Mucosa of rectum (tissue), 2 donors: ENCODE measurements around the gene FNDC11.

Experiments used
- H3K27ac ChIP-seq, 2 donors: one replicate each; pipeline ENCODE4 v1.7.0; 2013; ENCODE audit warnings: inconsistent platforms in 2 of 2, low read depth in 2 of 2, low read length in 2 of 2
- H3K27me3 ChIP-seq, 2 donors: one replicate each; pipeline ENCODE4 v1.7.0; 2013; ENCODE audit warnings: low read length in 2 of 2; ENCODE audit not compliant: control insufficient read depth in 2 of 2, insufficient read depth in 2 of 2
- H3K36me3 ChIP-seq, 2 donors: one replicate each; pipeline ENCODE4 v1.7.0; 2013; ENCODE audit warnings: low read length in 2 of 2; ENCODE audit not compliant: control insufficient read depth in 2 of 2, insufficient read depth in 2 of 2
- H3K4me1 ChIP-seq, 2 donors: one replicate each; pipeline ENCODE4 v1.7.0; 2013; ENCODE audit warnings: low read length in 2 of 2, mild to moderate bottlenecking in 1 of 2; ENCODE audit not compliant: control insufficient read depth in 2 of 2, insufficient read depth in 2 of 2
- H3K4me3 ChIP-seq, 2 donors: one replicate each; pipeline ENCODE4 v1.7.0; 2013; ENCODE audit warnings: low read length in 2 of 2
- H3K9ac ChIP-seq, 2 donors: one replicate each; pipeline ENCODE4 v1.7.0; 2013; ENCODE audit warnings: low read length in 2 of 2, low read depth in 1 of 2, mild to moderate bottlenecking in 1 of 2
- H3K9me3 ChIP-seq, 2 donors: one replicate each; pipeline ENCODE4 v1.7.0; 2013; ENCODE audit warnings: low read length in 2 of 2; ENCODE audit not compliant: control insufficient read depth in 2 of 2
- donor health status: healthy.
- donor health status: Normal muscosa, but diverticular disease.

Gene FNDC11

DNA sequence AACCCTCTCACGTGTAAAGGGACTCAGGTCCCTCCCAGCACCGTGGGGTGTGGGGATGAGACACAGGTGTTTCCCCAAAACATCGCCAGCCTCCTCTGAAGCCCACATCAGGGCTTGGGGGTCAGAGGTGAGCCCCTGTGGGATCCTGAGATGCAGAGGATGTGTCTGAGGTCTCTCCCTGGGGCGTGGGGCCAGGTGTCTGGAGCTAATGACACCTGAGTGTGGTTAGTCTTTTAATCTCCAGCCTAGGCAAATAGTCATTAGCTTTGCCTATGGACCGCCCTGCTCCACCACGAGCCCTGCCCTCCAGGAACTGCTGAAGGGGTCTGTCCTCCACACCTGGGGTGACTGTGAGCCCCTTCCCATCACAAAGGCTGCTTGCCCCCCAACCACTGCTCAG lies 8.1 kb upstream of the FNDC11 start:
- Histone ChIP-seq H3K27me3 (peaks cover 8 to 18% of the 10 kb centered on the region in 2 donors), H3K9ac (no peak overlapping the region), H3K9me3 (no peaks in the 10 kb centered on the region), H3K36me3 (no peaks in the 10 kb centered on the region), H3K27ac (peak overlapping the region; percentile 69 to 71), H3K4me3 (no peak overlapping the region), H3K4me1 (peaks cover 18 to 28% of the 10 kb centered on the region in 2 donors)

DNA sequence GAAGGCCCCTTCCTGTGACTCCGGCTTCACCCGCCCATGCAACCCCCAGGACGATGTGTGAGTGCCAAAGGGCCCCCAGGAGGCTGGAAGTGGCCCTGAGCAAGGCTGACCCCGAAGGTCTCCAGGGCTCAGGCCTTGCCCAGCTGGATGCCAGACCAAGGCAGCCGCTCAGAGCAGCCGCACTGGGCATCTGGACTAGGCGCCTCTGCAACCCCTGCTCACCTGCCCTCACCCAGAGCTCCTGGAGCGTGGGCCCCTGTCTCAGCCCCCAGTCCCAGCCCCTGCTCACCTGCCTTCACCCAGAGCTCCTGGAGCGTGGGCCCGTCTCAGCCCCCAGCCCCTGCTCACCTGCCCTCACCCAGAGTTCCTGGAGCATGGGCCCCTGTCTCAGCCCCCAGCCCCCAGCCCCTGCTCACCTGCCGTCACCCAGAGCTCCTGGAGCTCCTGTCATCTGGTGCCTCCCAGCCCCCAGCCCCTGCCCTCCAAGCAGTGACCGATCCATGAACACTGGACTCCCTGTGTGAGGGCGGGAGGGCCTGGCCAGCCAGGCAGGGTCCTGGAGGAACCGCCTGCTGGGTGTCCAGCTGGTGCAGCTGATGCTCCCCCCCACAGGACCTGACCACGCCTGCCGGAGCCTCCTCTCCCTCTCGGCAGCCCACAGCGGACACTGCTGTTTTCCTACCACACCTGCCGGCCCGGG lies 7.6 kb upstream of the FNDC11 start:
- Histone ChIP-seq H3K27me3 (peaks cover 12 to 18% of the 10 kb centered on the region in 2 donors), H3K9me3 (no peaks in the 10 kb centered on the region), H3K27ac (peak overlapping the region; percentile 69 to 71), H3K36me3 (no peaks in the 10 kb centered on the region), H3K4me3 (no peak overlapping the region), H3K4me1 (peaks cover 18 to 28% of the 10 kb centered on the region in 2 donors), H3K9ac (no peak overlapping the region)

DNA sequence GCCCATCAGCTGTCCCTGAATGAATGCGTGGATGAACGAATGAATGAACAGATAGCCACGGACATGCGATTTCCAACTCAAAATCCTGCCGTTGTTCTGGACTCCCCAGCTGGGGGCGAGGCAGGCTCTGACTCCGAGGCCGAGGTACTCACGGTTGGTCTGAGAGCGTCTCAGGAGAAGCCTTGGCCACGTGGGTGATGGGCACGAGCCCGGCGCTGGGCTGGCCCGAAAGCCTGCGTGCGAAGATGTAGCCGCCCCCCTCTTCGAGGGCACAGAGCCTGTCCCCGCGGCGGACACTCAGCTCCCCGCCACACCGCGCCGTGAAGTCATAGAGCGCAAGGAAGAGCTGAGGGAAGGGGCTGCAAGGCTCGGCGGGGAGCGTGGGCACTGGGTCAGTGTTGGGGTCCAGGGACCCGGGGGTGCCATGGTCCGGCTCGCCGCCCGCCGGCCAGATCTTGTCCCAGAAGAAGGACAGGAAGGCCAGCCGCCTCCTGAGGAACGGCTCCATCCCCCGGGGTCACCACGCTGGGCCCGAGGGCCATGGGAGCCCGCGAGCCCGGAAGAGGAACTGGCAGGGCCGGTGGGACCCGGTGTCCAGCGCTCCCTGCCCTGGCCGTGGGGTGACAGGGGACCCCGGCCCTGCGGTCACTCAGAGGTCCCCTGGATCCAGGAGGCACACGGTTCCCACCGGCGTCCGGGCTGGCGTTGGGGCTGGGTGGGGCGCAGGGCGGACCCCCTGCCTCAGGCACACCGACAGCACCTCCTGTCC lies 6.8 kb upstream of the FNDC11 start:
- Histone ChIP-seq H3K4me1 (peaks cover 18 to 25% of the 10 kb centered on the region in 2 donors), H3K9me3 (no peaks in the 10 kb centered on the region), H3K27ac (no peak overlapping the region), H3K9ac (no peak overlapping the region), H3K27me3 (peaks cover 12 to 18% of the 10 kb centered on the region in 2 donors), H3K4me3 (no peak overlapping the region), H3K36me3 (no peaks in the 10 kb centered on the region)

DNA sequence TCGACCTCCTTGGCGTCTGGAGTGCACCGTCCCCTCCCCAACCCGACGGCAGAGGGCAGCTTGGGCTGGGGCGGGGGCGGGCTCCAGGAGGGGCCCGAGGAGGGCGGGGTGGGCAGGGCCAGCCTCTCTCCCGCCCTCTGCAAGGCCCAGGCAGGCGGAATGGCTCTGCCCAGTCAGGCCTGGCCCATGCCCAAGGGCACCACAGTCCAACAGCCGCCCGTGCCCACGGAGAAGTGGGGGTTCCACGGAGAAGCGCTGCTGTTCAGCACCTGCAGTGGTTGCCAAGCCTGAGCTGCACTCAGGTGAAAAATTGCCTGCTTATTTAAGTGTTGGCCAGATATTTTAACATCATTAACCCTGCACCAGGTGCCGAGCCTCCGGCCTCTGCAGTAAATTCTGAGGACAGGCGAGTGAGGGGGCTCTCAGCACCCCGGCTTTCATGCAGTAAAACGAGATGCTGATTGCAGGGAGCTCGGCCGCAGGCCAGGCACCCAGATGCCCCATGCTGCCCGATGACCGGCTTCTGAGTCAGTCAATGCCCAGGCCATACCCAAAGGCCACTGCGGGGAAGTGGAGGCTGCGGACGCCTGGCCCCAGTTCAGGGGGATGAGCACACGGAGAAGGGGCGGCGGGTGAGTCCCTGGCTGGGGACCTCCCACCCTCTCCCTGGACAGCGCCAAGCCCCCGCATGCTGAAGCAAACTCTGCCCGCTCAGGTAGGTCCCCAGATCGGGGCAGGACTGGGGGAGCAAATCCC lies 6.1 kb upstream of the FNDC11 start, which contains the start of gene SRMS:
SRMS (minus strand) TSS at position 25 of the 756 bp plus-strand sequence. CDS start 286 bp downstream, outside the sequence.
- Histone ChIP-seq H3K4me1 (peaks cover 23% of the 10 kb centered on the region in 2 donors), H3K27me3 (peaks cover 12 to 18% of the 10 kb centered on the region in 2 donors), H3K27ac (no peak within 1 kb of the TSS), H3K36me3 (no peaks in the 10 kb centered on the region), H3K4me3 (no peak within 1 kb of the TSS), H3K9ac (no peak within 1 kb of the TSS), H3K9me3 (no peaks in the 10 kb centered on the region)

DNA sequence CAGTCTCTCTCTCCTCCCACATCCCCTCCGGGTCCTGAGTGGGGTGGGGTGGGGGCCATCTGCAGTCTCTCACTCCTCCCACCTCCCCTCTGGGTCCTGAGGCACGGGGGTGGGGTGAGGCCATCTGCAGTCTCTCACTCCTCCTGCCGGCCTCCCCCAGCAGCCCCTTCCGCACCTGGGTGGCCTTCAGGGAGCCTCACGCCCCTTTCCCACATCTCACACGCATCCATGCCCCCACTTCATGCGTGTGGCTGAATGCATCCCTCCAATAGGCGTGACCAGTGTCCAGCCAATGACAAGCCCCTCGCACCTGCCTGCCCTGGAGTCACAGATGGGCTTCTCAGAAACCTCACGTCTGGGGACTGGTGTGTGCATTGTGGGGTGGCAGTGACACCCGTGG lies 5.4 kb upstream of the FNDC11 start:
- no peak overlapping the region for H3K27ac ChIP-seq
- H3K9me3 ChIP-seq: no peaks in the 10 kb centered on the region
- peaks cover 23 to 24% of the 10 kb centered on the region in 2 donors for H3K4me1 ChIP-seq
- H3K4me3 ChIP-seq: no peak overlapping the region
- no peak overlapping the region for H3K9ac ChIP-seq
- no peaks in the 10 kb centered on the region for H3K36me3 ChIP-seq
- H3K27me3 ChIP-seq: peaks cover 12 to 18% of the 10 kb centered on the region in 2 donors

DNA sequence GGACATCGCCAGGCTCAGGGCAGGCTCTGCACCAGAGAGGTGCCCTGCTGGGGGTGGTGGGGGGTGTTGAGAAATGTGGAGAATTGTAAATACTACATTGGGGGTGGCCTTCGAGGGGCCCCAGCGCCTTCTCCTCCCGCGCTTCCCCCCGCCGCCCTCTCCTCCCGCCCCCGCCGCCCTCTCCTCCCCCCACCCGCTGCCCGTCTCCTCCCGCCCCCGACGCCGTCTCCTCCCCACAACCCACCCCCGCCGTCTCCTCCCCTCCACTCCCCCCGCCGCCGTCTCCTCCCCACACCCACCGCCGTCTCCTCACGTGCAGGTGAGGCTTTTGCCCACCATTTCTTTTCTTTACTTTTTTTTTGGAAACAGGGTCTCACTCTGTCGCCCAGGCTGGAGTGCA lies 4.9 kb upstream of the FNDC11 start:
- H3K4me1 ChIP-seq: peaks cover 23 to 24% of the 10 kb centered on the region in 2 donors
- H3K27me3 ChIP-seq: peaks cover 12 to 18% of the 10 kb centered on the region in 2 donors
- H3K27ac ChIP-seq: no peak overlapping the region
- no peaks in the 10 kb centered on the region for H3K9me3 ChIP-seq
- no peaks in the 10 kb centered on the region for H3K36me3 ChIP-seq
- no peak overlapping the region for H3K4me3 ChIP-seq
- H3K9ac ChIP-seq: no peak overlapping the region

DNA sequence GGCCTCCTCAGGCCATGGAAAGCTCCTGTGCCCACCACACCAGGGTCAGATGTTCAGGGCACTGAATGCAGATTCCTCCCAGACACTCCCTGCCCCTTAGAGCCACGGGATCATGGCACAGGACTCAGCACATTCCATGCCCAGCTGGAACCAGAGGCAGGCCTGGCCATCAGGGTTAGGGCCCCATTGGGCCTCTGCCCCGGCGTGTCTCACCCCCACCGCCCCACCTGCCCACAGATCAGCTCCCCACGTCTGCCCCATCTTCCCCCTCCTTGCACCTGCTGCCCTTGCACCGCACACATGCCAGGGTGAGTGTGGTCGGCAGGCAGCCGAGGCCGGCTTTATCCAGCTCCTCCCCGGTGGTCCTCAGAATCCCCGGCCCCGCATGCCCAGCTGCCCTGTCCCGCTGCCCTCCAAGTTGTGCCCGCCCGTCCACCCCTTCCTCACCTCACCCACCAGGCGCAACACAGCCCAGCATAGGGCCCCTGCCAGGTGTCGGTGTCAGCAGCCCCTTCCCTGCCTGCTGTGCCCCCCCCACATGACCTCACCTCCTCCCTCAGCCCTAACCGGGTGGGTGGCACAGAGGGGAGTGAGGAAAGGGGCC lies 4.2 kb upstream of the FNDC11 start:
- no peak overlapping the region for H3K9ac ChIP-seq
- H3K36me3 ChIP-seq: no peaks in the 10 kb centered on the region
- no peak overlapping the region for H3K27ac ChIP-seq
- peaks cover 17 to 20% of the 10 kb centered on the region in 2 donors for H3K4me1 ChIP-seq
- peaks cover 12 to 18% of the 10 kb centered on the region in 2 donors for H3K27me3 ChIP-seq
- no peaks in the 10 kb centered on the region for H3K9me3 ChIP-seq
- no peak overlapping the region for H3K4me3 ChIP-seq

DNA sequence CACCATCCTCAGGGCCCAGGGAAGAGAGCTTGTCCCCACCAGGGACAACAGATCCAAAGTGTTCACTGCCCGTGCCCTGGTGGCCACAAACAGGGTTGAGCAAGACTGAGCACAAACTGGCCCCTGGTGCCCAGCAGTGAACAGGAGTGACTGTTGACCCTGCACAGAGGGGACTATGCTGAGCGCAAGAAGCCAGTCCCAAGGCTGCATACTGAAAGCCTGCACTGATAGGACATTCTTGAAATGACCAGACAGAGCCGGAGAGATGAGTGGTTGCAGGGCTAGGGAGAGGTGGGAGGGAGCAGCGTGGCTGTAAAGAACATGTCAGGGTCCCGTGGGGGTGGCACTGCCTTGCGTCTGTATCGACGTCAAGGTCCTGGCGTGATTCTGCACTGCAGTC lies 2.9 kb upstream of the FNDC11 start:
- no peaks in the 10 kb centered on the region for H3K9me3 ChIP-seq
- no peak overlapping the region for H3K4me3 ChIP-seq
- H3K9ac ChIP-seq: no peak overlapping the region
- peaks cover 12 to 18% of the 10 kb centered on the region in 2 donors for H3K27me3 ChIP-seq
- H3K36me3 ChIP-seq: no peaks in the 10 kb centered on the region
- peaks cover 5 to 9% of the 10 kb centered on the region in 2 donors for H3K4me1 ChIP-seq
- H3K27ac ChIP-seq: no peak overlapping the region

DNA sequence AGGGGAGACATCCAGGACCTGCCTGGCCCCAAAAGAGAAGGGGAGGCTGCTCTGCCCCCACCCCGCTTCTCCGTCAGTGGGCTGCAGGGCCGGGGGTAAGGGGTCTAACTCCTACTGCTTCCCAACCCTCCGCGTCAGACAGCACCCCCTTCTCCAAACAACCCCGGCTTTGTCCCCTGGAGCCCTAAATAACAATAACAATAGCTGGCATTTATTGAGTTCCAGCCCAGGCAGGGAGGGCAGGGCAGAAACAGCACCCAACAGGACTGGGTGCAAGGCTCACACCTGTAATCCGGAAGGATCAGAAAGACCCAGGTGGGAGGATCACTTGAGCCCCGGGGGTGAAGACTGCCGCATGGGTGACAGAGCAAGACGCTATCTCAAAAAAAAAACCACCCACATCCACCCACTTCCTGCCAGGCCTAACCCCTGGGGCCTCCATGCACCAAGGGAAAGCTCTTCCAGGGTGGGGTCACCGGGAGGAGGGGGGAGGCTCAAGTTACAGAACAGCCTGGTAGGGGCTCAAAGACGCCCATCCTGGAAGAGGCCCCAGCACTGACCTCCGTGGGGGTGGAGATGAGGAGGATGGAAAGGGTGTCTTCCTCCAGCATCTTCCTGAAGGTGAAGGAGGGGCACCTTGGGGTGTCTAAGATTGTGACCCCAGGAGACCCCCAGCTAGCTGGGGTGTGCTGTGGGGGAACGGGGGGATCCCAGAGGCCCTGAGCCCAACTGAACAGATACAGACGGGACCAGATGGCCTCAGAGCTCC lies 1.3 kb upstream of the FNDC11 start:
- H3K9ac ChIP-seq: no peak overlapping the region
- peaks cover 10 to 12% of the 10 kb centered on the region in 2 donors for H3K27me3 ChIP-seq
- peak overlapping the region in 1 of 2 donors; percentile 13 for H3K4me3 ChIP-seq

More for the DNA sequence above, 1.3 kb upstream of the FNDC11 start:
- Histone ChIP-seq H3K36me3 (no peaks in the 10 kb centered on the region), H3K27ac (no peak overlapping the region), H3K9me3 (no peaks in the 10 kb centered on the region), H3K4me1 (peaks cover 3 to 8% of the 10 kb centered on the region in 2 donors)
